Suprapubic skin (tissue), 4 donors: ENCODE measurements around the gene DCTN2.
"Not testable (repeated sequence)": the region's sequence is repeated elsewhere in the genome, so short reads cannot be mapped to it uniquely, and the experiment has no call there.

Source experiments
- EP300 ChIP-seq: sonication (generic); formaldehyde crosslinking; IDR thresholded peaks from one replicate; pipeline ENCODE4 v1.6.1; 2017; ENCODE audit warnings: antibody characterized with exemption
- POLR2A ChIP-seq, 2 donors: fragments of 450-650 bp; IDR thresholded peaks; one replicate each; pipeline ENCODE4 v1.6.1; 2017; ENCODE audit warnings: antibody characterized with exemption in 2 of 2, mild to moderate bottlenecking in 2 of 2, moderate library complexity in 2 of 2
- POLR2AphosphoS5 ChIP-seq, 3 donors: sonication (generic); formaldehyde crosslinking; IDR thresholded peaks; one replicate each; pipeline ENCODE4 v1.6.1; 2017; ENCODE audit warnings: antibody characterized with exemption in 3 of 3
- TF ChIP-seq, protein P1 (sequence below), 2 donors: fragments of 200-600 bp in 1 of 2; fragments of 450-650 bp in 1 of 2; sonication (generic) in 1 of 2; IDR thresholded peaks; one replicate each; pipeline ENCODE4 v1.5.1; 2016 to 2019; ENCODE audit warnings: antibody characterized with exemption in 2 of 2, mild to moderate bottlenecking in 1 of 2, moderate library complexity in 1 of 2

GRCh38 chr12:57495051-57495701, 51.8 kb downstream of the DCTN2 start:
- TF ChIP-seq, protein P1, sequence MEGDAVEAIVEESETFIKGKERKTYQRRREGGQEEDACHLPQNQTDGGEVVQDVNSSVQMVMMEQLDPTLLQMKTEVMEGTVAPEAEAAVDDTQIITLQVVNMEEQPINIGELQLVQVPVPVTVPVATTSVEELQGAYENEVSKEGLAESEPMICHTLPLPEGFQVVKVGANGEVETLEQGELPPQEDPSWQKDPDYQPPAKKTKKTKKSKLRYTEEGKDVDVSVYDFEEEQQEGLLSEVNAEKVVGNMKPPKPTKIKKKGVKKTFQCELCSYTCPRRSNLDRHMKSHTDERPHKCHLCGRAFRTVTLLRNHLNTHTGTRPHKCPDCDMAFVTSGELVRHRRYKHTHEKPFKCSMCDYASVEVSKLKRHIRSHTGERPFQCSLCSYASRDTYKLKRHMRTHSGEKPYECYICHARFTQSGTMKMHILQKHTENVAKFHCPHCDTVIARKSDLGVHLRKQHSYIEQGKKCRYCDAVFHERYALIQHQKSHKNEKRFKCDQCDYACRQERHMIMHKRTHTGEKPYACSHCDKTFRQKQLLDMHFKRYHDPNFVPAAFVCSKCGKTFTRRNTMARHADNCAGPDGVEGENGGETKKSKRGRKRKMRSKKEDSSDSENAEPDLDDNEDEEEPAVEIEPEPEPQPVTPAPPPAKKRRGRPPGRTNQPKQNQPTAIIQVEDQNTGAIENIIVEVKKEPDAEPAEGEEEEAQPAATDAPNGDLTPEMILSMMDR (IDR thresholded peaks at IDR 0.05): not testable (repeated sequence)
- TF ChIP-seq EP300; POLR2A (IDR thresholded peaks at IDR 0.05); POLR2AphosphoS5 (IDR thresholded peaks at IDR 0.05): not testable (repeated sequence)
